Measurements from ENCODE around the gene PLEKHF1.

GRCh38 chr19:29658221-29658991 lies 6.9 kb upstream of the PLEKHF1 start:
- TF ChIP-seq POLR2A (IDR thresholded peaks at IDR 0.05) (no peak), CTCF (IDR thresholded peaks at IDR 0.05) (no peak)
